NCI-H2227 (cell line): ENCODE data around the gene BMX.

Source experiments
- DNase-seq: peaks from one replicate; lab custom pipeline; 2025; ENCODE audit not compliant: unreplicated experiment; lab: John Stamatoyannopoulos, UW

BMX gene

DNA sequence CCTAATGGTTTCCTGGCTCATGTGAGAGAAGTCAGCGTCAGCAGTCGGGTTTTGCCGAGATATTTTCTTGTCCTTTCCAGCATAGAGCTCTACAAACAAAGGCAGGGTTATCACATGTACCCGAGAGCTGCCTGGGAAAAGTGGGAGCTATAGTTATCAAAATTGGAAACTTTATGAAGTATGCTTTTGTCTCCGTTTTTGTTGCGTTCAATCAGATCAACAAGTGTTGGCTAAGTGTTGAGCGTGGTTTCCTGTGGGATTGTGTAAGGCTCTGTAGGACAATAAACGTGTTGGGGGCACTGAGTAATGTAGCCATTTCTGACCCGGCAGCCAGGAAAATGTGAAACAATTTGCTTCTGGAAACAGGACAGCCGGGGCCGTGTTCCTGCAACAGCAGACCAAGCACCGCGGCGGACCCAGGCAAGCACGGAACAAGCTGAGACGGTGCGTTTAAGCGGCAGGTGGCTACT is at the start of gene BMX:
Gene BMX (plus strand): TSS at position 311 of the 470 bp plus-strand sequence. CDS start 7,547 bp downstream, outside the sequence.
- DNase-seq, result no peak

DNA sequence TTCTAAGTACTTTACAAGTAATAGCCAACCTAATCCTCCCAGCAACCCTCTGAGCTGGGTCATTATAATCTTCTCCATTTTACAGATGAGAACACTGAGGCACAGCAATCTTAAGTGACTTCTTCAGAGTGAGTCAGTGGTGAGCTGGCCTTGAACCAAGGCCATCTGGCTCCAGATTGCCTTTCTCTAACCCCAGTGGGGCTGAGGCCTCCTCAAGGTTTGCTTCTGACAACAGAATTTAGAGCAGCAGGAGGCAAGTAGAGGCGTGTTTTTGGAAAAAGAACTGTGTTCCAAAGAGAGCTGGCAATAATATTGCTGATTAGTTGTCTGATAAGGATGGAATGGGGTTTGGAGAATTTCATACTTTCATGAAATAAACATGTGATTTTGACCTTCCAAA is 48.7 kb upstream of the BMX start:
- no peak for DNase-seq

DNA sequence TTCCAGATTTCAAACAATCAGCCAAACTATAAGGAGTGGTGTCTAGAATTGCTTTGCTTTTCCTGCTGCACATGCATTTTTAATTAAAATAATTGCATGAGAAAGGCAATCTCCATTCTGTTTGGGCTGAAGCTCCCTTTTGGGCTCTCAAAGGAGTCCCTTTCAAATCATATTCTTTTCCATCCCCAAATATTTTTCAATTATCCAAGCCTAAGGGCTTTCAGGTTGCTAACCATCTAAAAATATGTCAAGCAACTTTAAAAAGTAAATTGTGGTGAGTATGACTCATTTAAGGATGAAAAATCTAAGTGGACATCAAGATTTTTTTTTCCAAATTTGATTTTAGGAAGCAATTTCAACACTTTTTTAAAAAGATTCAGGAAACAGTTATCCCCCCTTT is 35.9 kb upstream of the BMX start:
- DNase-seq, result no peak

DNA sequence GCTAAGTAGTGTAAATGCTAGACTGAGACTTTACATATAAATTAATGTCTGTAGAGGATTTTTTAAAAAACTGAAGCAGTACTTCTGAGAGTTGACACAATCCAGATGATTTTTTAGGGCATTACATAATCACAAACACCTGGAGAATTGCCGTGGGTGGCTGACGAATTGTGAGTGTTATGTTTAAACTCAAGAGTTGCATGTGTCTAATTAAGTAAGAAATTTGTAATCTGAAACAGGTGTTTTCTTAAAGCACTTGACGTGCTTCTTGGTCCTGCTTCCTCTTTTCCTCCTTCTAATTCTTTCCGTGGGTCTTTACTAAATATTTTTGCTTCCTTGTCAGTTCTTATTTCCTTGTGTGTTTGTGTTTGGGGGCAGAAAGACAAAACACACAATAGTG is 35.3 kb upstream of the BMX start:
- DNase-seq, result no peak

DNA sequence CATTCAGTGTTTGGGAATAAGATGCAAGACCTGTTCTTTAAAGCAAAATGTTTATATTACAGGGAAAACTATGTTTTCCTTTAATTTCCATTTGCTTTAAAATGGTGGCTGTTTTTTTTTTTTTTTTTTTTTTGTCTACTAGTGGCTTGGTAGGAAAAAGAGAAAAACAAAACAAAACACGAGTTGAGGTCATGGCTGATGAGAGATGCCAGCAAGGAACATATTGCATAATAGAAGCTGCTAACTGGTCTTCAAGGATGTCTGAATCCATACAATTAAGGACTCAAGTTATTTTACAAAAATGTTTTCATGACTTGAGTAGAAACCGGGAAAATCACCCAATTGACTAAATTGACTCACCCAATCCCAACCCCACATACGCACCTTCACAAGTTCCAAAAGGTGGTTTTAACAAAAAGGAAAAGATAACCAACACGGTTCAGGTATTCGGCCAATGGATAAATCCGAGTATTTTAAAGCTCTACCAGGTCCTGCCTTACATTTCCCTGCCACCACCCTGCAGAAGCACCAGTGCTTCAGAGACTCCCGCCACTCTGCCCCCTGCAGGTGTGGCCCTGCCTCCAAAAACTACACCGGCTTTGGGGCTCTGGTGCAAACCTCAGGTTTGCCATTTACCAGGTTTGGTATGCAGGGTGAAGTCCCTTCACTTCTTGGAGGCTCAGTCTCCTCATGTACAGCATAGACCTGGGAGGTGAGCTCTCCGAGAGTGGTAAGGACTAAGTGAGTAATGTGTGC is 34.5 kb upstream of the BMX start:
- DNase-seq, result no peak

DNA sequence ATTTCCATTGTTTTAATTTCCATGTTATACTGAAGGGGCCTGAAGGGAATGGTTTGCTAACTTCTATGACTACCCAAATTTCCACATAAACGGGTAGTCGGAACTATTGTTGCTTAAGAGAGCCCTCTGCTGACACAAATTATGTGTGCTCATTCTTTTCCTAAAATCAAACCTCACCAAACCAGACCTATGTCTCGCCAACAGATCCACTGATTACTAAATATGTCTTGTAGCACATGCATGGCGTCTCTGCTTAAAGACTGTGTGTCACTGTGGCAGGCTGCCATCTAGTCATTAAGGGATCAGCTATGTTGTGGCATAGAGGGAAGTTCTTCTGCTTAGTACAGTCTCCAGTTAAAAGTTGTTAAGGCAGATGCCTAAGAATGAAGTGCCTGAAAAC is 32.6 kb upstream of the BMX start:
- peak; percentile 30 for DNase-seq

DNA sequence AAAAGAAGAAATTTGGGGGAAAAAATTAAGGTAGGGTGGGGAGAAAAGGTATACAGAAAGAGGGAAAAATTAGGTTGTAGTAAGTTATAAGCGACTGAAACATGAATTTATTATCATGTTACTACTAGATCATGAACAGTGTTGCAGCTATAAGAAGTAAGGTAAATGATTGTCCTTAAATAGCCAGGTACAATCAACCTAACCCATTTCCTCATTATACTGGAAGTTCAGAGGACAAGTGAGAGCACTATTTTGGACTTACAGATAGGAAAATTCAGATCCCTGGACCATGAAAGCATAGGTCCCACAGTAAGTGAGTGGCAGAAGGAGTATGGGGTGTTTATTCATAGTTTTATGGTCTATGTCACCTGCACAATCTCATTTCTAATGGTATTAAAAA is 31.0 kb upstream of the BMX start:
- DNase-seq, result no peak

DNA sequence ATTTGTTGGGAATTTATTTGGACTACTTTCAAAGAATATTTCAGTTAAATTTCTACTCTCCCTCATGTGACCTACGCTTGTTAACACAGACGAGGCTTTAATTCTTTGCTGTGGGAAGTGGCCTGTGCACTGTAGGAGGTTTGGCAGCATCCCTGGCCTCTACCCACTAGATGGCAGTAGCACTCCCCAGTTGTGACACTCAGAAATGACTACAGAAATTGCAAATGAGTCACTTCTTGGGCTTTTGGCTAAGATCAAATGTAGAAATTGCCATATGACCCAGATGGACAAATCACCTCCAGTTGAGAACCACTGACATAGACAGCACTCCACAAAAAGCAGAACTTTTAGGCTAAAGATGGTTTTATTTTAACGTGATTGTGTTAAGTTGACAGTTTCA is 29.6 kb upstream of the BMX start:
- DNase-seq, result peak; percentile 80

DNA sequence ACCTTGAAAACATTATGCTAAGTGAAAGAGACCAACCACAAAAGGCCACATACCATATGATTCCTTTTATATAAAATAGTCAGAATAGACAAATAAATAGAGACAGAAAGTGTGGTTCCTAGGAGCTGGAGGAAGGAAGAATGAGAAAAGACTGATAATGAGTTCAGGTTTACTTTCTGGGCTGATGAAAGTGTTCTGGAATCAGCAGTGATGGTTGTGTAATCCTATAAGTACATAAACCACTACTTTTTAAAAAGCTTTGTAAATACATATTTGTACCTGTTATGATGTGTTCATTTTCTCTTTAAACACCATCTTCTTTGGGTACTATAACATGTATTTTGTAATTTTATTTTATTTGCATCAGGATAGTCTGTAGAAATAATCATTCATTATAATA is 28.1 kb upstream of the BMX start:
- no peak for DNase-seq

DNA sequence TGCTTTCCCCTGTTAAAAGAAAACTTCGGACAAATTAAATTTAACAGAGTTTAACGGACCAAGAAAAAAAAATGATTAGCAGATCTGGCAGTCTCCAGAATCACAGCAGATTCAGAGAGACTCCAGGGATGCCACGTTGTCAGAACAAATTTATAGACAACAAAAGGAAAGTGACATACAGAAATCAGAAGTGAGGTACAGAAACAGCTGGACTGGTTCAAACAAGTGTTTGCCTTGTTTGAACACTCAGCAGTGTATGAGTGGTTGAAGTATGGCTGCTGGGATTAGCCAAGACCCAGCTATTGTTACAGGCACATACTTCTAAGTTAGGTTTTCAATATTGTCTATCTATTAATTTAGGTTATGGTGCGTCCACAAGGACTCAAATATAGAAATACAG is 26.6 kb upstream of the BMX start:
- DNase-seq, result no peak

DNA sequence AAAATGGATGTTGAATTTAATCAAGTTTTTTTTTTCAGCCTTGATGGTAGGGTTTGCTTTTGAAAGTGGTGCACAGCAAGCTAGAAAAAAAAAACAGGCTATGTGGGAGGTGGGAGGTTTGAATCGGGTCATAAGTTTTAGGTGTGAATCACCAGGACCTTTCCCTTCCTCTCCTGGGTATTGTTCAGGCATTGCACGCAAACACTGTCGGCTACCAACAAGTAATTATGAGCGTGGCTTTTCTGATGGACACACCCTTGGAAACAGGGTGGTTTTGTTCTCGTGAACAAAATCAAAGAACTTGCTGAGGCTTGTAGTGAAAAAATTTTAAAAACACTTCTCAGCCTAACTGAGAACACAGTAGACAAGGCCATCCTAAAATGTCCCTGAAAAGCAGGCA is 25.6 kb upstream of the BMX start:
- DNase-seq, result no peak

DNA sequence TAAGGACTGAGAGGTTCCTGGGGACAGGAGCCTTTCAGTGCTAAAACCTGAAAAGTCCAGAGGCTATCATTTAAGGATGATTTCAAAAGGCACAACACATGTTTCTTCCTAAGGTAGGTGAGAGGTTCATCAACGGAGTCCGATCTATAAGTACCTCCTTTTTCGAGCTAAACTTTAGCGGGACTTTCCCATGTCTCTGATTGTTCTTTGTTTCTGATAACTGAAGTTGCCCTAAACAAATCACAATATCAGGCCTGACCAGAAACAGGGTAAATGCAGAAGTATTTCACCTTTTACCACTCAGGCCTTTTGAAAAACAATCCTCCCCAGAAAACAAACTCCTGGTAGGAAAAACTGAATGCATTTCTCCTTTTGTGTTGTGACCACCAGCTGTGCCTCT is 25.1 kb upstream of the BMX start:
- no peak for DNase-seq

DNA sequence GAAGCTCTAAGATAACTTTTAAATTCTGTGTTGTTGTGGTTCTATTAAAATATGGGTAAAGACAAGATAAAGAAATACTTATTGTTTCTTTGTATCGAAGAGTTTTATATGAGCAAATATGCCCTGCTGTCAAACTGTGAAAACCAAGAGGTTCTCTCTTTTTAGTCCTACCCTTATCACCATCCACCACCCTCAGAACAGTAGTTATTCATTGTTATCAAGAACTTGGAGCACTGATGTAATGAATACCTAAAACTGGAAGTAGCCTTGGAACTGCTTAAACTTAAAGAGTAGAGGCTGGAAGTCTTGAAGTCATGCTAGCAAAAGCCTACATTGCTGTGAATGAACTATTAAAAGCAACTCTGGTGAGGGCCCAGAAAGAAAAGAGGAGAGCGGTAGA is 16.7 kb upstream of the BMX start:
- no peak for DNase-seq

DNA sequence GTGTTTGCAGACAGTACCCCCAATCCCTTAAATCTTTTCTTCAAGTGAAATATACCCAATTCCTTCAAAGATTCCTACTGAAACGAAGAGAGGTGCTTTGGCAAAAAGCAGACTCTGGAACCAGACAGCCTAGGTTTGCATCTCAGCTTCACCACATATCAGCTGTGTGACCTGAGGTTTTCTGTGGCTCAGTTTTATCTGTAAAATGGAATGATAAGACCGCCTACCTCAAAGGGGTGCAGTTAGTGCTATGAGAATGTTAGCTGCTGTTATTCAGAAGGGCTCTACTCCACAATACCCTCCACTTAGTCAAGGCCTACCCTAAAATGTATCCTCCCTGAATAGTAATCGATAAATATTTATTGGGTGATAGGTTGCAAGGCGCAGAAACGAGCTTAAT is 8.1 kb upstream of the BMX start:
- no peak for DNase-seq

DNA sequence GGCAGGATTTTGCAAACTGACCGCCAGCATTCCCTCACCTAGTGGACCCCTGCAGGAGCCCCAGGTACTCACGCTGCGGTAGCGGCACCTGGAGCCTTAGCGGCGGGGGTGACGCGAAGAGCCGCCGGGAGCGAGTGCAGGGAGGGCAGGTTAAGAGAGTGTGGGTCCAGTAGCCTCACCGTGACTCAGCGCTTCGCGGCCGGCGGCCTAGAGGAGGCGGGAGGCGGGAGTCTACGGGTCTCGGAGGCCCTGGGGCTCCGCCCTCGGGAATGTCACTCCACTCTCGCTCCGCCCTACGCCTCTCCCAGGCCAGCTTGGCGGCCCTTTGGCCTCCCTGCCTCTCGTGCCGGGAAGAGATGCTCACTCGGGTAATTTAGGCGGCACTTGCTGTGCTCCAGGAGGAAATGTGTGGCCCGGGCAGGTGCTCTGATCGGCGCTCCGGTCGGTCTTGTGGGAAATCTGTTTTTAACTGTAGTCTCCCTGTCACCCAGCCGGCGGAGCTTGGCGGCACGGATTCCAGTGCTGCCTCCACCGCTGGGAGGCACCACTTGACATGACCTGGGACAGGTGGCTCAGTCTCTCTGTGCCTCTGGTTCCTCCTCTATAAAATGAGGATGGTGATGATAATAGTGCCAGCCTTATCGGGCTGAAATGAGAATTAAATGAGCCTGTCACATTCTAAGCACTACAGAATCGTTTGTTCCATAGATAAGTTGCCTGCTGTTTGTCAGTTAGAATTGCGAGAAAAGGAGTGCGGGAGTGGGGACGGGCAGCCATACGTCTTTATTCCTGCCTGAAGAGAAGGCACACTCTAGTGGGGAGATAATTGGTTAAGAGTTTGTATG is 7.3 kb upstream of the BMX start, which contains the start of gene PIR:
Gene PIR (minus strand): TSS at position 216 of the 845 bp plus-strand sequence. CDS start 2,076 bp downstream, outside the sequence.
- DNase-seq, result peak; percentile 93

DNA sequence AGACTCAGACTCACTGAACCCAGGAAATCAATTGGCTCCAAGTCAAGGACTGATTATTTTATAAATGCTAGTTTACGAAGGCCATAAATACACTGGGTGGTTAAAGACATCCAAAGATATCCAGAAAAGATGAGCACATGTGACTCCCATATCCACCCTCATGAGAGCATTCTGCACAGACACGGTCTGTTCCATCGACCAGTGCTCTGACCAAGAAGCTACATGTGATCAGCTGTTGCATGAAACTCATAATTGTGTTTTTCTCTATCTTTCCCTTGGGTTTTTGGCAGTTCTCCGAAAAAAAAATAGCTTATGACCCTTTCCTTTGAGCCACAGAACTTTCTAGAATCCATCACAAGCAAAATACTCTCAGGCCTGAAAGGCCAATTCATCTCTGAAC is 4.8 kb upstream of the BMX start:
- DNase-seq, result no peak

DNA sequence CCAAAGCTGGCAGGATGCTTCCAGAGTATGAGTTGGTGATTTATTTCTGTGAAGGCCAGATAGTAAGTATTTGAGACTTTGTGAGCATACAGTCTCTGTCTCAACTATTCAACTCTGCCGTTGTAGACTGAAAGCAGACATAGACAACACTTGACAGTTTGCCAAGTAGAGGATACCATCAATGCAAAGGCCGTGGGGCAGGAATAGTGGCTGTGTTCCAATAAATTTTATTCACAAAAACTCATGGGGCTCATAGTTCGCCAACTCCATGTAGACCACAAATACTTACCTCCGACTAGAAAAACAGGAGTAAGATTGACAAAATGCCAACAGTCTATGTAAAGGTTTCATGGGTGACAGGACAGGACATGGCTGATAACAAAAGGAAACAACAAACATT is 3.8 kb upstream of the BMX start:
- DNase-seq, result no peak

DNA sequence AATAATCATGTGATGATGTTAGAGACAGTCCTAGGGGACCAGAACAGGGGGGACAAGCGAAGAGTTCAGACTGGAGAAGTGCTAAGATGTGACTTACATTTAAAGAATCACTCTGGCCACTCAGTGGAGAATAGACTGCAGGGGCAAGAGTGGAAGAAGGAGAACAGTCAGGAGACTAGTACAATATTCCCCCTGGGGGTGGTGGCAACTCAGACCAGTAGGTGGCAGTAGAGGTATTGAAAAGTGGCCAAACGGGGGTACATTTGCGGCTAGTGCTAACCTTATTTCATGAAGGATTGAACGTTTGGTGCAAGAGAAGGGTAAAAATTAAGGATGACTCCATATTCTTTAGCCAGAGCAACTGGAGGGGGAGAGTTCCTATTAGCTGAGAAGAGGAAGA is 2.7 kb upstream of the BMX start:
- DNase-seq, result peak; percentile 79

DNA sequence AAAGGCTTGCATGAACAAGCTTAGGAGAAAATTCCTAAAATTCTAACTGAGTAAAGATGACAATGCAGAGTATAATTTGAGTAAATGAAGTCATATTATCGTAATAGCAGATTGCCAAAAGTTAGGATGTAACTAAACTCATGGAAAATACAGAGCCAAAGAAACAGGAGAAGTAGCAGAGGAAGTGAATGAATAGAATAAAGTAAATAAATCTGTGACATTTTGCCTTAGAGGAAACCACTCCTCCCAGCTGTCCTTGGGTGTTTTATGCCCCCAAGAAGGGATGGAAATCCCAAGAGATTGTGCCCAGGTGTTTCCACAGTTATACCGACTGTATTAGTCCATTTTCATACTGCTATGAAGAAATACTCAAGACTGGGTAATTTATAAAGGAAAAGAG is 1.9 kb upstream of the BMX start:
- no peak for DNase-seq

DNA sequence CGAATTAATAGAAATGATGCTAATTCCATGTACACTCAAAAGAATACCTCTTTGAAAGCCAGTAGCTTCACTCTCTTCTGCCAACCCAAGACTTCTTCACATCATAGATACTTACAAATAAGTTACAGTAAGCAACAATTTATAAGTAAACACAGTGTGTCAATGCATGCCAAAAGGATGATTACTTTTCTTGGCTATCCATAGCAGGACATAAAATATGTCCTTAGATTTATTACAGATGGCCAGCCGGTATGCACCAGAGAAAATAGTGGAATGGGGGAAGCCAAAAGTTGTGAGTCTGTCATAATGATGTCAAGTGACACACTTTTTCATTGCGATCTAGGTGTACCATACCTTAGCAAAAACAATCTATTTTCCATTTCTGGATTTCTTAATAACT is 631 bp upstream of the BMX start:
- no peak for DNase-seq

DNA sequence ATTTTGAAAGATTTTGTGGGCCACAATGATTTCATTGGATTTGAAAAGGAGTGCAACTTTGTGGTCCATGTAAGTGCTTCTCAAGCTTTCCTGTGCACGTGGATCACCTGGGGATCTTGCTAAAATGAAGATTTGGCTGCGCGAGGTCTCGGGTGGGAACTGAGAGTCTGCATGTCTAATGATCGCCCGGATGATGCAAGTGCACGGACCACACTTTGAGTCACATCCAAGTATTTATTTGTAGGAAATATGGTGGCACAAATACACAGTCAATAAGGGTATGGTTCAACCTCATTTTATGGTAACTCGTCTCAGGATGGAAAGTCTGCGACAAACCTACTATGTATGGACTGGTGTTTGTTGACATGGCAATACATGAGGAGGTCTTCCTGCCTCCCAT is 899 bp downstream of the BMX start:
- DNase-seq, result no peak

DNA sequence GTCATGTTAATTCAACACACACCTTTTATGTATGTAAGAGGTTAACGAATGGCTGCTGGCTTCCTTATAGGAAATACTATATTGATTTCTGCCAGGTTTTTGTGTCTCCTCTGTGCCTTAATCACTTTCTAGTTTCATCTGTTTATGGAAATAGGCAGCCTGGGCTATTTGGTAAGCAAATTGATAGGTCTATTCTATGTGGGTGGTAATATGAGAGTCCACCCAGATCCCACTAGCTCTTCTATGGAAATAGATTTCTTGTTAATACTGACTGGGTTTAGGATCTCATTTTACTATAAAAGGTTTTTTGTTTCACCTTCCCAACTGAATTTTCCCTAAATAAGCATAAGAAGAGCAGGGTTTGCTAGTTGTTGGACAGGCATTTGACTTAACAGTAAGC is 4.1 kb downstream of the BMX start:
- no peak for DNase-seq
